Measurements from ENCODE around the gene NMD3. TPM values are rescaled to one million over a fixed set of nuclear protein-coding genes. Genes with fewer than 3 reads are reported as not detected.

NMD3 gene
- polyA plus RNA-seq, 2 of the 4 experiments (the other 2 are of a cell fraction), result 53.4 to 66.5 TPM

DNA sequence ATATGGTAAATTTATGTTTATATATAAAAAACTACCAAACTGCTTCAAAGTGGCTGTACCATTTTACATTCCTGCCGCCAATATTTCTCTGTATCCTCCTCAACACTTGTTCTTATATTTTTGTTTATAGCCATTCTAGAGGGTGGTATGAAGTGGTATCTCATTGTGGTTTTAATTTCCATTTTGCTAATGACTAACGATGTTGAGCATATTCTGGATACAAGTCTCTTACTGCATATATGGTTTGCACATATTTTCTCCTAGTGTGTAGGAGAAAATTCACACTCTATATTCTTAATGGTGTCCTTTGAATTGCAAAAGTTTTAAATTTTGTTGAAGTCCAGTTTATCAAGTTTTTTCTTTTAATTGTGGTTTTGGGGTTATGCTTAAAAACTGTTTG, 15.1 kb downstream of the NMD3 start (continued):
- no peak for TF ChIP-seq HOXB13 (CRISPR knock-in tag; IDR thresholded peaks at IDR 0.05; ENCODE audit: low read depth)

GRCh38 chr3:161239700-161240099, 18.6 kb downstream of the NMD3 start:
- no peaks in the 10 kb centered on the region for H3K4me1 ChIP-seq
- DNase-seq (ENCODE audit: low read depth in 1 of 2, low spot score in 1 of 2), result no peak
- no peak overlapping the region for H3K4me2 ChIP-seq
- H3K4me3 ChIP-seq, result no peak overlapping the region
- WGBS (ENCODE audit: missing lambda C conversion rate), result 68% methylated on average over 2 of the region's 2 CpGs
- no peak for TF ChIP-seq NPAS2 (CRISPR knock-in tag; IDR thresholded peaks at IDR 0.05; ENCODE audit: borderline replicate concordance)
- no peak for TF ChIP-seq EHF (CRISPR knock-in tag; IDR thresholded peaks at IDR 0.05)
- TF ChIP-seq NFE2L2 (conservative IDR thresholded peaks at IDR 0.05; ENCODE audit: low read length), result no peak
- TF ChIP-seq, protein P1, sequence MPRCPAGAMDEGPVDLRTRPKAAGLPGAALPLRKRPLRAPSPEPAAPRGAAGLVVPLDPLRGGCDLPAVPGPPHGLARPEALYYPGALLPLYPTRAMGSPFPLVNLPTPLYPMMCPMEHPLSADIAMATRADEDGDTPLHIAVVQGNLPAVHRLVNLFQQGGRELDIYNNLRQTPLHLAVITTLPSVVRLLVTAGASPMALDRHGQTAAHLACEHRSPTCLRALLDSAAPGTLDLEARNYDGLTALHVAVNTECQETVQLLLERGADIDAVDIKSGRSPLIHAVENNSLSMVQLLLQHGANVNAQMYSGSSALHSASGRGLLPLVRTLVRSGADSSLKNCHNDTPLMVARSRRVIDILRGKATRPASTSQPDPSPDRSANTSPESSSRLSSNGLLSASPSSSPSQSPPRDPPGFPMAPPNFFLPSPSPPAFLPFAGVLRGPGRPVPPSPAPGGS (IDR thresholded peaks at IDR 0.05), result no peak
- TF ChIP-seq EP300 (IDR thresholded peaks at IDR 0.05), result no peak
- no peak for TF ChIP-seq CBX8 (IDR thresholded peaks at IDR 0.05)
- TF ChIP-seq ESRRA (IDR thresholded peaks at IDR 0.05; ENCODE audit: borderline replicate concordance, low read length), result no peak
- TF ChIP-seq SMC3 (IDR thresholded peaks at IDR 0.05), result no peak
- no peak for TF ChIP-seq ZFP36 (IDR thresholded peaks at IDR 0.05; ENCODE audit: borderline replicate concordance, partially characterized antibody)
- no peak for TF ChIP-seq HOXA7 (CRISPR knock-in tag; IDR thresholded peaks at IDR 0.05)
- no peak for TF ChIP-seq HOXB13 (CRISPR knock-in tag; IDR thresholded peaks at IDR 0.05; ENCODE audit: low read depth)
- TF ChIP-seq RARB (CRISPR knock-in tag; IDR thresholded peaks at IDR 0.05), result no peak
- TF ChIP-seq CHD2 (IDR thresholded peaks at IDR 0.05; ENCODE audit: low read length, partially characterized antibody), result no peak
- no peak for TF ChIP-seq PHF8 (IDR thresholded peaks at IDR 0.05; ENCODE audit: borderline replicate concordance, low read depth)
- TF ChIP-seq CHD4 (IDR thresholded peaks at IDR 0.05; ENCODE audit: borderline replicate concordance), result no peak
- TF ChIP-seq RFX5 (IDR thresholded peaks at IDR 0.05), result no peak
- no peak for TF ChIP-seq POLR2AphosphoS2 (conservative IDR thresholded peaks at IDR 0.05; ENCODE audit: low read length)
- no peak for TF ChIP-seq TP53 (CRISPR knock-in tag; IDR thresholded peaks at IDR 0.05)
- no peak for TF ChIP-seq POLR2A (IDR thresholded peaks at IDR 0.05; ENCODE audit: low read length)
- TF ChIP-seq RAD21 (conservative IDR thresholded peaks at IDR 0.05 in 1 of 2, IDR thresholded peaks at IDR 0.05 in 1 of 2), result no peak
- FAIRE-seq, result no peak
- H3K27ac ChIP-seq, result no peak overlapping the region
- no peak for ATAC-seq
- ChIA-PET POLR2A (no interaction called here), CTCF (interaction anchor here (1.4 kb wide), 1 partner anchor 17 kb away, joined by 3 read pairs; no protein-coding TSS in a partner anchor)
- no peaks in the 10 kb centered on the region for H3K9me3 ChIP-seq

DNA sequence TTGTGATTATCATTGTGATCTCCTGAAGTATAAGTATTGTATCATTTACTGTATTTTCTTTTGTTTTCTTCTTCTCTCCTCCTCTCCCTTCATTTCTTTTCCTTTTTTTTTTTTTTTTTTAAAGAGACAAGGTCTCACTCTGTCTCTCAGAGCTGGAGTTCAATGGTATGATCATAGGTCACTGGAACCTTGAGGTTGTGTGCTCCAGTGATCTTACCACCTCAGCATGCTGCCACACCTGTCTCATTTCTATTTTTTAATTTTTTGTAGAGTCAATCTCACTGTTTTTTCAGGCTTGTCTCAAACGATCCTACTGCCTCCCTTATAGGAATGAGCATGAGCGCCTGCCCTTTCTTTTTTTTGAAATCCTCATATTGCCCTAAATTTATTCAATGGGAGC, 23.4 kb downstream of the NMD3 start:
- no peak for DNase-seq (ENCODE audit: low read depth in 1 of 2, low spot score in 1 of 2)
- FAIRE-seq, result no peak
- H3K4me3 ChIP-seq, result no peak overlapping the region
- 71% methylated on average over 2 of the region's 2 CpGs for WGBS (ENCODE audit: missing lambda C conversion rate)
- no peak overlapping the region for H3K4me2 ChIP-seq
- TF ChIP-seq CHD2 (IDR thresholded peaks at IDR 0.05; ENCODE audit: low read length, partially characterized antibody) (no peak), EHF (CRISPR knock-in tag; IDR thresholded peaks at IDR 0.05) (no peak), ZSCAN20 (CRISPR knock-in tag; IDR thresholded peaks at IDR 0.05) (no peak), RFX5 (IDR thresholded peaks at IDR 0.05) (no peak), CBX8 (IDR thresholded peaks at IDR 0.05) (no peak), HOXB13 (CRISPR knock-in tag; IDR thresholded peaks at IDR 0.05; ENCODE audit: low read depth) (no peak), FOXS1 (CRISPR knock-in tag; IDR thresholded peaks at IDR 0.05) (no peak), TP53 (CRISPR knock-in tag; IDR thresholded peaks at IDR 0.05) (no peak), GATA3 (IDR thresholded peaks at IDR 0.05; ENCODE audit: borderline replicate concordance) (no peak), USF2 (IDR thresholded peaks at IDR 0.05) (no peak), KDM1A (IDR thresholded peaks at IDR 0.05; ENCODE audit: low read depth) (no peak), SREBF2 (IDR thresholded peaks at IDR 0.05) (no peak), ZC3H11A (IDR thresholded peaks at IDR 0.05) (no peak), MAZ (IDR thresholded peaks at IDR 0.05; ENCODE audit: borderline replicate concordance, low read depth, low read length) (no peak)
- ChIA-PET CTCF (no interaction called here), POLR2A (no interaction called here)
- no peak for ATAC-seq
- no peaks in the 10 kb centered on the region for H3K9me3 ChIP-seq
- H3K4me1 ChIP-seq, result no peaks in the 10 kb centered on the region
- H3K27ac ChIP-seq, result no peak overlapping the region
